ENCODE measurements around the gene DENND10. TPM values are rescaled to one million over a fixed set of nuclear protein-coding genes. Genes with fewer than 3 reads are reported as not detected.

DENND10 gene
- 84.5 and 95.7 TPM in 2 replicates for total RNA-seq

GRCh38 chr10:119103903-119104653 is at the start of gene DENND10:
DENND10 (plus strand) TSS chr10:119104113; CDS start chr10:119104143, 30 bp downstream.

GRCh38 chr10:119080521-119081259 is 23.2 kb upstream of the DENND10 start, which contains the start of gene EIF3A:
EIF3A (minus strand) TSS chr10:119080817; CDS start chr10:119080676, 141 bp downstream.

GRCh38 chr10:119165171-119166117 is 61.5 kb downstream of the DENND10 start, which contains the start of gene SFXN4:
SFXN4 (minus strand) TSS chr10:119165714; CDS start chr10:119165647, 67 bp downstream.

GRCh38 chr10:119178372-119179119 is 74.6 kb downstream of the DENND10 start, which contains the start of gene PRDX3:
PRDX3 (minus strand) TSS chr10:119178812; CDS start chr10:119178790, 22 bp downstream.

Other genes with a start within 250 kb of the DENND10 start
- gene NANOS1, start 74.4 kb upstream of the DENND10 start, total RNA-seq: 0.09 and 0.32 TPM in 2 replicates
- gene EIF3A, start 23.3 kb upstream of the DENND10 start, total RNA-seq: 84.1 and 98.7 TPM in 2 replicates
- gene SFXN4, start 61.6 kb downstream of the DENND10 start, total RNA-seq: 5.5 TPM in 2 replicates
- gene PRDX3, start 74.7 kb downstream of the DENND10 start, total RNA-seq: 126 and 131 TPM in 2 replicates
- 18.3 and 58.3 TPM in 2 replicates for gene GRK5, start 103.5 kb downstream of the DENND10 start, total RNA-seq

All from bronchial smooth muscle cell (primary cell).